Spinal cord (tissue), 10 donors: Measurements from ENCODE around the gene COL27A1. TPM values are rescaled to one million over a fixed set of nuclear protein-coding genes. Genes with fewer than 3 reads are reported as not detected.

Source experiments
- DNase-seq, 6 donors: peaks; one replicate each; pipeline versions ENCODE4 v3.0.0 to v3.0.0-alpha.2; 2013 to 2015; ENCODE audit warnings: low spot score in 6 of 6, low read depth in 4 of 6
- H3K27ac ChIP-seq: one replicate; pipeline ENCODE4 v1.5.1; 2013; ENCODE audit warnings: low read depth, low read length, control low read depth
- H3K27me3 ChIP-seq: one replicate; pipeline ENCODE4 v1.6.1; 2013; ENCODE audit warnings: low read length; ENCODE audit not compliant: control insufficient read depth, insufficient read depth
- H3K36me3 ChIP-seq: one replicate; pipeline ENCODE4 v1.6.1; 2013; ENCODE audit warnings: low read length; ENCODE audit not compliant: control insufficient read depth, insufficient read depth
- H3K4me1 ChIP-seq: one replicate; pipeline ENCODE4 v1.6.1; 2013; ENCODE audit warnings: low read length; ENCODE audit not compliant: control insufficient read depth, insufficient read depth
- H3K4me3 ChIP-seq: one replicate; pipeline ENCODE4 v1.5.1; 2013; ENCODE audit warnings: low read depth, low read length, control low read depth
- H3K9me3 ChIP-seq: one replicate; pipeline ENCODE4 v1.6.1; 2013; ENCODE audit warnings: low read length; ENCODE audit not compliant: control insufficient read depth, insufficient read depth
- WGBS: methylation state at CpG from one replicate; pipeline ENCODE4 v1.1.5; 2013; ENCODE audit warnings: missing lambda C conversion rate; ENCODE audit not compliant: insufficient coverage; 5-methylcytosine and 5-hydroxymethylcytosine counted together
- polyA plus RNA-seq, 2 donors: library from polyadenylated mRNA; unstranded; fragments of 120-200 nt; gene quantifications; one replicate each; pipeline ENCODE4 v1.2.1, GENCODE V29; 2013; ENCODE audit not compliant: insufficient read length in 2 of 2
- total RNA-seq, 2 donors: library from RNA; depleted of rRNA in 1 of 2; stranded (reverse); fragments of 120-200 nt in 1 of 2; fragments of >200 nt in 1 of 2; gene quantifications; one replicate each; pipeline versions ENCODE4 v1.2.3 to v1.2.4, GENCODE V29; 2013 to 2014
- donor health status: healthy.

COL27A1 gene
- total and polyA plus RNA-seq, 4 donors = 8.4 to 21.9 (median 15.4) TPM

GRCh38 chr9:114238472-114238871 is 83.1 kb downstream of the COL27A1 start:
- DNase-seq = peak in 1 of 6 donors; percentile 55
- Histone ChIP-seq H3K27me3 (no peaks in the 10 kb centered on the region), H3K27ac (peak overlapping the region; percentile 73), H3K4me1 (peaks cover 45% of the 10 kb centered on the region), H3K36me3 (peaks cover 26% of the 10 kb centered on the region), H3K4me3 (no peak overlapping the region), H3K9me3 (no peaks in the 10 kb centered on the region)
- 82% methylated on average over 6 of the region's 8 CpGs for WGBS

DNA sequence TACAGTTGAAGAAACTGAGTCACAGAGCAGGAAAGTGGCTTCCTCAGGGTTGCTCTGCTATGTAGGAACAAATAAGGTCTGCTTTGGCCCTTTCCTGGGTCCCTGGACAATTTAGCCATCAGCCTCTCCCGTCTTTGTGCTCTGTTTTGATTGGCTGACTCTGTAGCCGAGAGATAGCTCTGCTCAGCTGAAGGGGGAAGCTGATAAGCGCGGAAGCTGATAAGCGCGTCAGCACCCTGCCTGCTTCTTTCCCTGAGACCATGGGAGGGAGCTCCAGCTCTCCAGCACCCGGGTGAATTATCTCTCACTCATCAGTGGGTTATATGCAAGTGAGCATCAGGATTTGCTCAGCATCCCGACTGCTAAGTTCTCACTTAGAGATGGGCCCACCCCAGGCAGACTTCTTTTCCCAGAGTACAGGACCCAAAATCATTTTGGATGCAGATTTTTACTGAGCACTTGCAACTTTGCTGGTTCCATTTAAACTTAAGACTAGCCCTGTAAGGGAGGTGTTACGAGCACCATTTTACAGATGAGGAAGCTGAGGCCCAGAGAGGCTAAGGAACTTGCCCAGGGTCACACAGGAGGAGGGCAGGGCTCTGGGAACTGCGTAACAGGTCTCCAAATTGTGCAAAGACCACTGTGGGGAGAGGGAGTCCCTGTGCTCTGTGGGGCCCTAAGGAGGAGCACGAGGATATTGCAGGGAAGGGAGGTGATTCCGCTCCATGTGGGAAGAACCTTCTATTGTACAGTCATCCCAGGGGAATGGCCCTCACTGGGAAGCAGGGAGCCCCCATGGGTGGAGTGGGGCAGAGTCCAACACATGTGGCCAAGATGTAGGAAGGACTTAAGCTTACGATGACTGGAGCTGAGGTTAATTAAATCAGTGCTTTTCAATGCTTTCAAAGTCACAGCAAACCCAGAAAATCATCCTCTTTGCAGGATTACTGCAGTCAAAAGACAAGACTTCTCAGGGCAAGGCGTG is 83.8 kb downstream of the COL27A1 start:
- 61% methylated on average over 12 of the region's 14 CpGs for WGBS
- Histone ChIP-seq H3K27ac (peak overlapping the region; percentile 73), H3K4me3 (no peak overlapping the region), H3K36me3 (peaks cover 26% of the 10 kb centered on the region), H3K4me1 (peaks cover 40% of the 10 kb centered on the region), H3K9me3 (no peaks in the 10 kb centered on the region), H3K27me3 (no peaks in the 10 kb centered on the region)
- DNase-seq = peak in 2 of 6 donors; percentile 57 to 77

- Histone ChIP-seq H3K27ac (no peak overlapping the region), H3K4me1 (peaks cover 31% of the 10 kb centered on the region), H3K27me3 (no peaks in the 10 kb centered on the region), H3K9me3 (no peaks in the 10 kb centered on the region), H3K36me3 (peaks cover 26% of the 10 kb centered on the region), H3K4me3 (no peak overlapping the region)
- DNase-seq = no peak
- WGBS = 91% methylated on average over 8 of the region's 8 CpGs
These were observed 84.9 kb downstream of the COL27A1 start for GRCh38 chr9:114240216-114240615.

DNA sequence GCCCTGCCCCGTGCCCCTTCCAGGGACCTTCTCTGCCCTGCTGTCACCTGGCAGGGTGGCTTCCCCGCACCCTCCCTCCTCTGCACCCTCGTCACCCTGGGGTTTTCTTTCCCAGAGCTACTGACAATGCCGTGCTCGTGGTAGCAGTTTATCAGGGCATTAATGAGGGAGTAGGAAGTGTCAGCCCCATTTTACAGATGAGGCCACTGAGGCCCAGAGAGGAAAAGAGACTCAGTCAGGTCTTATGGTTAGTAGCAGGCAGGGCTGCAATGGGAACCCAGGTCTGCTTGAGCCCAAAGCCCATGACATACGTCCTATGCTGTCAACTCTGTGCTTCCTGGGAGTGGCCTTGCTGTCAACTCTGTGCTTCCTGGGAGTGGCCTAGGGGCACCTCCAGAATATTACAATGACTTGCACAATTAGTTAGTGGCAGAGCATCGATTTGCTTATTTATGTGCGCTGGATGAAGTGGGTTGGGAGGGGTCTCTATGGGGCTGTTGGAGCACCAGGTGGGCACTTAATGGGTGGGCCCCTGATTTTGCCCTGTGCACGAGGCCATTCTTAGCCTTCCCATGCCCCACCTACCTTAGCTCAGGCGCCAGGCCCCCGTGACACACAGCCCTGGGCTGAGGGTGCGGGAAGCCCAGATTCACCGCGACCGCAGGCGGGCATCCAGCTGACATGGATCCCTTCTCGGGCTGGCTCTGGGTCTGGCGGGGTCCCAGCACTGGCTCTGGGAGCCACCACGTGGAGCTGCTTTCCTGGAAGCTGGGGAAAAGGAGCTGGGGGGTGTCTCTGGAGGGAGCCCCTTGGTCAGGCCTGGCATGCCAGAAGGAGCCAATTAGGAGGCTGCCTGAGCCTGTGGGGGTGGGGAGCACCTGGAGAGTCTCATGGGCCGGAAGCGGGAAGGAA is 85.6 kb downstream of the COL27A1 start:
- 68% methylated on average over 11 of the region's 21 CpGs for WGBS
- DNase-seq = no peak
- H3K4me1 ChIP-seq = peaks cover 29% of the 10 kb centered on the region
- H3K9me3 ChIP-seq = no peaks in the 10 kb centered on the region
- H3K36me3 ChIP-seq = peaks cover 25% of the 10 kb centered on the region
- no peak overlapping the region for H3K4me3 ChIP-seq
- H3K27me3 ChIP-seq = no peaks in the 10 kb centered on the region
- no peak overlapping the region for H3K27ac ChIP-seq

DNA sequence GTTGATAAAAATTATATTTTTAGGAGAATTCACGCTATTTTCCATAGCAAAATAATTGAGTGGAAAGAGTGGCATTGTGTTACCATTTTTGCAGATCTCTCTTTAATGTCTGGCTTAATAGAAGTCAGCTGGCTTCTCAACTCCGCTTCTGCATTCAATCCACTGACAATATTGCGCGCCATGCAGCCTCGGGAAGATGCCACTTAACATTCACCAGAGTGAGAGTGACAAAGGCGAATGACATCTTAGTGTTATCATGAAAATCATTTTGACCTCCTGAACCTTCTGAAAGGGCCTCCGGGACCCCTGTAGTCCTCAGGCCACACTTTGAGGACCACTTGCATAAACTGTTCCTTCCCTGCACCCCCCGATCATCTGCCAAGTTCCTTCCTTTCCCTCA is 87.5 kb downstream of the COL27A1 start:
- 55% methylated on average over 3 of the region's 8 CpGs for WGBS
- no peak overlapping the region for H3K27ac ChIP-seq
- no peak for DNase-seq
- H3K4me3 ChIP-seq = no peak overlapping the region
- no peaks in the 10 kb centered on the region for H3K9me3 ChIP-seq
- H3K27me3 ChIP-seq = no peaks in the 10 kb centered on the region
- H3K4me1 ChIP-seq = peaks cover 31% of the 10 kb centered on the region
- H3K36me3 ChIP-seq = peaks cover 20% of the 10 kb centered on the region

DNA sequence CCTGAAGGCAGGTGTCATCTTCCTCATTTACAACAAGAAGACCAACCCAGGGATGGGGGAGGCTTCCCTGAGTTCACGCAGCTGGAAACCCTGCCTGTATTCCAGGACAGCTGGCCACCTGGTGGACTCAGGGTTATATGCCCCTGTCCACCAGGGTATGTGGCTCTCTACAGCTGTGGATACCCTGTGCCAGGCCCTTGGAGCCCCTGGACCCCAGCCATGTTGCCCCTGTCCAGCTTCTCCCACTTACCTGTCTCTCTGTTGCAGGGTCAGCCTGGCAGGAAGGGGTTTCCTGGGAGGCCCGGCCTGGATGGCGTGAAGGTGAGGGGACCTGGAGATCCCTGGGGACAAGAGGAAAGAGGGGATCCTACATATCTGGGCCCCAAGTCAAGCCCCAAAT is 87.9 kb downstream of the COL27A1 start:
- 100% methylated on average over 1 of the region's 3 CpGs for WGBS
- Histone ChIP-seq H3K36me3 (peaks cover 20% of the 10 kb centered on the region), H3K9me3 (no peaks in the 10 kb centered on the region), H3K27me3 (no peaks in the 10 kb centered on the region), H3K4me1 (peaks cover 35% of the 10 kb centered on the region), H3K27ac (no peak overlapping the region), H3K4me3 (no peak overlapping the region)
- no peak for DNase-seq

- H3K4me1 ChIP-seq = peaks cover 36% of the 10 kb centered on the region
These were observed 89.2 kb downstream of the COL27A1 start for GRCh38 chr9:114244570-114244969.

GRCh38 chr9:114246558-114246957 is 91.2 kb downstream of the COL27A1 start:
- peaks cover 44% of the 10 kb centered on the region for H3K4me1 ChIP-seq
- no peaks in the 10 kb centered on the region for H3K27me3 ChIP-seq
- no peak overlapping the region for H3K27ac ChIP-seq
- H3K36me3 ChIP-seq = peaks cover 8% of the 10 kb centered on the region
- no peak overlapping the region for H3K4me3 ChIP-seq
- no peaks in the 10 kb centered on the region for H3K9me3 ChIP-seq
- 70% methylated on average over 10 of the region's 12 CpGs for WGBS
- peak in 2 of 6 donors; percentile 29 to 58 for DNase-seq

More at GRCh38 chr9:114244570-114244969, 89.2 kb downstream of the COL27A1 start:
- DNase-seq = no peak
- Histone ChIP-seq H3K9me3 (no peaks in the 10 kb centered on the region), H3K27me3 (no peaks in the 10 kb centered on the region), H3K4me3 (no peak overlapping the region), H3K36me3 (peaks cover 20% of the 10 kb centered on the region), H3K27ac (no peak overlapping the region)
- 82% methylated on average over 7 of the region's 8 CpGs for WGBS

DNA sequence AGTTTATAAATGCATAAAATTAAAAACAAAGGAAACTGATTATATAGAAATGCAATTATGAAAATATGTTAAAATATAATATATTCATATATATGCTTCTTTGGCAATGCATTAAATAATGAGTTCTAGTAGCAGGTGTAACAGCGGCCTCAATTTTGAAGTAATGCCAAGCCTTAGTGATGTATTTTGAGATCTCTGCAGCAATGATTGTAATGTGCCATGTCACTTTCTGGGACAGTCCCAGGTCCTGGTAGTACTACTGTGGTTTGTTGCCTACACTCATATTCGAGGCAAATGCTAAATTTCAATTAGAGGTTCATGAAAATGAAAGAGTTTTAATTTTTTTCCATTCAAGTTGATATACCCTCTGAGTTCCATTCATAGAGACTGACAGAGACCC is 91.7 kb downstream of the COL27A1 start:
- DNase-seq = peak in 1 of 6 donors; percentile 35
- no peak overlapping the region for H3K4me3 ChIP-seq
- H3K9me3 ChIP-seq = no peaks in the 10 kb centered on the region
- peaks cover 4% of the 10 kb centered on the region for H3K36me3 ChIP-seq
- WGBS = 100% methylated on average over 1 of the region's 2 CpGs
- H3K27ac ChIP-seq = no peak overlapping the region
- no peaks in the 10 kb centered on the region for H3K27me3 ChIP-seq
- H3K4me1 ChIP-seq = peaks cover 44% of the 10 kb centered on the region
